HepG2 (cell line): ENCODE data around the gene CCNJL. TPM values are rescaled to one million over a fixed set of nuclear protein-coding genes. Genes with fewer than 3 reads are reported as not detected.

Source experiments
- ATAC-seq: fragments of 200-7000 bp; cut with Tn5 transposase; 3 replicates; pipeline ENCODE4 v1.9.1; 2020; ENCODE audit warnings: mild to moderate bottlenecking, moderate library complexity
- BruUV-seq: library from RNA; stranded (reverse); fragments of 400-500 nt; replicated peaks from 2 replicates; lab custom pipeline; 2021; lab: Mats Ljungman, UMichigan
- CTCF ChIA-PET: fragments of 300-600 bp; formaldehyde crosslinking; extraction: SDS; loops from one replicate; lab custom pipeline; 2021; ENCODE audit warnings: low total read pairs, inconsistent platforms, low intra/inter-chr PET ratio; lab: Yijun Ruan, JAX
- POLR2A ChIA-PET: fragments of 350-600 bp; sonication (Branson Sonifier 250); formaldehyde crosslinking; loops from one replicate; lab custom pipeline; 2020; ENCODE audit warnings: antibody characterized with exemption, inconsistent platforms; lab: Yijun Ruan, JAX
- DNase-seq: peaks from one replicate; pipeline ENCODE4 v3.0.0-alpha.2; 2015; ENCODE audit warnings: low spot score
- FAIRE-seq: peaks from 3 replicates; lab custom pipeline; 2011; peaks lifted over from hg19 to GRCh38; lab: Jason Lieb, UNC
- H2AFZ ChIP-seq: one replicate; pipeline ENCODE4 v1.6.1; 2011; ENCODE audit warnings: low read length, inconsistent platforms
- H3K27ac ChIP-seq: fragments of 300-600 bp; 3 replicates; pipeline ENCODE4 v1.8.0; 2011; ENCODE audit warnings: mixed run types, mild to moderate bottlenecking, mixed read lengths, low read length, inconsistent platforms; ENCODE audit not compliant: insufficient read depth; ENCODE audit errors: extremely low read length
- H3K27me3 ChIP-seq, 2 experiments: fragments of 200-600 bp in 1 of 2; 2 replicates in 1 of 2; 3 replicates in 1 of 2; pipeline versions ENCODE4 v1.6.0 to v1.8.0; 2011; ENCODE audit warnings: low read length in 2 of 2, mild to moderate bottlenecking in 2 of 2, moderate library complexity in 2 of 2, inconsistent platforms in 1 of 2; ENCODE audit not compliant: insufficient read depth in 2 of 2, control insufficient read depth in 1 of 2
- H3K36me3 ChIP-seq, 2 experiments: fragments of 200-600 bp in 1 of 2; replicated peaks in 1 of 2; 2 replicates in 1 of 2; 3 replicates in 1 of 2; pipeline versions ENCODE4 v1.5.1 to v1.8.0; 2011; ENCODE audit warnings: low read length in 2 of 2, inconsistent platforms in 1 of 2; ENCODE audit not compliant: insufficient read depth in 2 of 2, control insufficient read depth in 1 of 2
- H3K4me1 ChIP-seq: 2 replicates; pipeline ENCODE4 v1.5.1; 2012; ENCODE audit warnings: low read length, inconsistent platforms; ENCODE audit not compliant: insufficient read depth
- H3K4me2 ChIP-seq: 2 replicates; pipeline ENCODE4 v1.6.0; 2011; ENCODE audit warnings: low read depth, low read length, inconsistent platforms
- H3K4me3 ChIP-seq, 3 experiments: fragments of 200-600 bp in 1 of 3; sonication (generic), shearing (Covaris generic) in 1 of 3; replicated peaks in 1 of 3; 2 replicates each; pipeline ENCODE4 v1.5.1; 2011 to 2016; ENCODE audit warnings: low read length in 3 of 3, inconsistent platforms in 2 of 3, low read depth in 2 of 3, mild to moderate bottlenecking in 2 of 3, control low read depth in 1 of 3, mixed read lengths in 1 of 3; ENCODE audit not compliant: insufficient read depth in 1 of 3
- H3K79me2 ChIP-seq: one replicate; pipeline ENCODE4 v1.6.1; 2011; ENCODE audit warnings: low read length, inconsistent platforms; ENCODE audit not compliant: insufficient read depth
- H3K9ac ChIP-seq: 2 replicates; pipeline ENCODE4 v1.6.0; 2011; ENCODE audit warnings: mild to moderate bottlenecking, low read depth, low read length, inconsistent platforms; ENCODE audit not compliant: insufficient read depth
- H3K9me3 ChIP-seq: 2 replicates; pipeline ENCODE4 v1.5.1; 2012; ENCODE audit warnings: mild to moderate bottlenecking, low read length
- H4K20me1 ChIP-seq: 2 replicates; pipeline ENCODE4 v1.6.0; 2011; ENCODE audit warnings: inconsistent platforms, mild to moderate bottlenecking, low read length, moderate library complexity; ENCODE audit not compliant: insufficient read depth
- ATF1 ChIP-seq: IDR thresholded peaks from 2 replicates; pipeline ENCODE4 v1.6.1; 2016; ENCODE audit warnings: mild to moderate bottlenecking, control low read depth
- ATF7 ChIP-seq, 2 experiments: fragments of 450-650 bp in 1 of 2; sonication (generic) in 1 of 2; formaldehyde crosslinking in 1 of 2; IDR thresholded peaks; 2 replicates each; pipeline versions ENCODE4 v1.4.0 to v1.6.1; 2016 to 2020; ENCODE audit warnings: antibody characterized with exemption in 1 of 2, mild to moderate bottlenecking in 1 of 2, missing genetic modification reagents in 1 of 2
- CENPBD1 ChIP-seq: sonication (generic); formaldehyde crosslinking; IDR thresholded peaks from 2 replicates; pipeline ENCODE4 v1.8.0; 2022; ENCODE audit warnings: missing genetic modification reagents, low read depth, mild to moderate bottlenecking, borderline replicate concordance
- FLYWCH1 ChIP-seq: sonication (generic); formaldehyde crosslinking; IDR thresholded peaks from 2 replicates; pipeline ENCODE4 v1.8.1; 2023; ENCODE audit warnings: mild to moderate bottlenecking, missing genetic modification reagents
- FOXJ3 ChIP-seq: sonication (generic); formaldehyde crosslinking; IDR thresholded peaks from 2 replicates; pipeline ENCODE4 v1.4.0; 2020; ENCODE audit warnings: missing genetic modification reagents, mild to moderate bottlenecking, borderline replicate concordance
- HDAC2 ChIP-seq: sonication (generic); formaldehyde crosslinking; IDR thresholded peaks from 2 replicates; pipeline ENCODE4 v1.4.0; 2020; ENCODE audit warnings: missing genetic modification reagents
- RARG ChIP-seq: sonication (generic); formaldehyde crosslinking; IDR thresholded peaks from 2 replicates; pipeline ENCODE4 v1.4.0; 2020; ENCODE audit warnings: low read depth, mild to moderate bottlenecking, missing genetic modification reagents
- REPIN1 ChIP-seq: sonication (generic); formaldehyde crosslinking; IDR thresholded peaks from 2 replicates; pipeline ENCODE4 v1.8.0; 2022; ENCODE audit warnings: missing genetic modification reagents, low read depth, mild to moderate bottlenecking, borderline replicate concordance
- ZC3H13 ChIP-seq: sonication (generic); formaldehyde crosslinking; IDR thresholded peaks from 2 replicates; pipeline ENCODE4 v1.8.1; 2023; ENCODE audit warnings: mild to moderate bottlenecking, missing genetic modification reagents, moderate library complexity
- ZNF546 ChIP-seq: sonication (generic); formaldehyde crosslinking; conservative IDR thresholded peaks from 2 replicates; pipeline ENCODE4 v1.8.1; 2023; ENCODE audit warnings: mild to moderate bottlenecking, missing genetic modification reagents
- ZNF564 ChIP-seq: sonication (generic); formaldehyde crosslinking; IDR thresholded peaks from 2 replicates; pipeline ENCODE4 v1.8.1; 2023; ENCODE audit warnings: mild to moderate bottlenecking, missing genetic modification reagents
- ZNF646 ChIP-seq: sonication (generic); formaldehyde crosslinking; IDR thresholded peaks from 2 replicates; pipeline ENCODE4 v1.9.0; 2021; ENCODE audit warnings: mild to moderate bottlenecking, missing genetic modification reagents
- ZNF678 ChIP-seq: sonication (generic); formaldehyde crosslinking; IDR thresholded peaks from 2 replicates; pipeline ENCODE4 v1.4.0; 2020; ENCODE audit warnings: mild to moderate bottlenecking, missing genetic modification reagents
- ZNF704 ChIP-seq: sonication (generic); formaldehyde crosslinking; IDR thresholded peaks from 2 replicates; pipeline ENCODE4 v1.8.1; 2023; ENCODE audit warnings: mild to moderate bottlenecking, inconsistent platforms, moderate library complexity, missing genetic modification reagents, borderline replicate concordance
- WGBS: methylation state at CpG from one replicate; pipeline ENCODE4 v1.1.6; 2017; ENCODE audit warnings: low lambda C conversion rate; 5-methylcytosine and 5-hydroxymethylcytosine counted together
- in situ Hi-C: cut with HindIII; loops from 2 replicates; pipeline ENCODE4 v1.10.0; 2017; ENCODE audit warnings: low pct_unique_long_range_greater_than_20kb; ENCODE audit not compliant: extremely low pct_ligation_motif_present
- intact Hi-C: fragments of 100-400 bp; cut with micrococcal nuclease; formaldehyde crosslinking; loops from one replicate; pipeline ENCODE4 v1.10.0; 2022; ENCODE audit not compliant: unreplicated experiment
- polyA plus RNA-seq, 8 experiments: library from polyadenylated mRNA; depleted of rRNA in 3 of 8; stranded (reverse) in 7 of 8; unstranded in 1 of 8; fragments of >200 nt; fragmentation: Illumina TruSeq in 4 of 8; extraction: Trizol in 4 of 8; gene quantifications; 2 replicates each; pipeline versions ENCODE4 v1.2.1 to v1.2.3, GENCODE V29; 2011 to 2016; ENCODE audit warnings: low read depth in 4 of 8, missing spikeins in 1 of 8, mixed read lengths in 1 of 8; ENCODE audit not compliant: insufficient read depth in 1 of 8
- total RNA-seq, 5 experiments: library from RNA; depleted of rRNA; stranded (reverse); fragments of >200 nt; fragmentation: Illumina TruSeq; extraction: Trizol; gene quantifications; 2 replicates each; pipeline ENCODE4 v1.2.3, GENCODE V29; 2016; ENCODE audit warnings: low read depth in 1 of 5

The CCNJL gene
- total and polyA plus RNA-seq, 2 of the 13 experiments (the other 11 are each of a cell fraction or from before 2014, with no cell fraction given) = 1.6 to 4.4 TPM

GRCh38 chr5:160231783-160232342 is 80.5 kb downstream of the CCNJL start (continued):
- TF ChIP-seq ZNF546 (no peak), ZNF678 (no peak)

GRCh38 chr5:160230686-160231527 is 81.5 kb downstream of the CCNJL start:
- ATAC-seq = no peak
- Histone ChIP-seq H2AFZ (no peak overlapping the region), H4K20me1 (no peaks in the 10 kb centered on the region), H3K4me2 (no peak overlapping the region), H3K4me1 (no peaks in the 10 kb centered on the region), H3K9me3 (no peaks in the 10 kb centered on the region), H3K4me3 (no peak overlapping the region), H3K79me2 (no peaks in the 10 kb centered on the region), H3K27me3 (no peaks in the 10 kb centered on the region; a peak in 1 of 5 replicates), H3K27ac (no peak overlapping the region), H3K36me3 (no peaks in the 10 kb centered on the region), H3K9ac (no peak overlapping the region)
- POLR2A ChIA-PET = no interaction called here
- in situ Hi-C loops (no loop called here), intact Hi-C loops (no loop called here)
- no peak for DNase-seq
- no TSS peak for BruUV-seq
- 50% methylated on average over 7 of the region's 9 CpGs for WGBS
- no peak for FAIRE-seq
- CTCF ChIA-PET = no interaction called here
- TF ChIP-seq ZNF704 (CRISPR knock-in tag) = no peak
- TF ChIP-seq HDAC2 = no peak
- TF ChIP-seq RARG (CRISPR knock-in tag) = no peak
- no peak for TF ChIP-seq FLYWCH1 (CRISPR knock-in tag)
- no peak for TF ChIP-seq FOXJ3
- TF ChIP-seq ZNF564 (CRISPR knock-in tag) = no peak
- TF ChIP-seq REPIN1 (CRISPR knock-in tag) = no peak
- TF ChIP-seq ZNF646 (CRISPR knock-in tag) = no peak
- no peak for TF ChIP-seq ATF7 (IDR thresholded peaks at IDR 0.05)
- no peak for TF ChIP-seq ATF7 (CRISPR knock-in tag; IDR thresholded peaks at IDR 0.05)
- no peak for TF ChIP-seq CENPBD1
- TF ChIP-seq ATF1 = no peak
- no peak for TF ChIP-seq ZC3H13 (CRISPR knock-in tag)
